A549 (cell line): Measurements from ENCODE around the gene KRT33A. TPM values are rescaled to one million over a fixed set of nuclear protein-coding genes. Genes with fewer than 3 reads are reported as not detected.

ENCODE experiments used
- ATAC-seq, 2 experiments: fragments of 200-7000 bp in 1 of 2; fragments of >200 bp in 1 of 2; cut with Nextera tagmentation in 1 of 2; cut with Tn5 transposase in 1 of 2; 3 replicates each; pipeline versions ENCODE4 v1.8.0 to v1.9.1; 2018 to 2020; ENCODE audit warnings: mild to moderate bottlenecking in 1 of 2, moderate library complexity in 1 of 2
- CTCF ChIA-PET: fragments of 300-600 bp; sonication (Branson Sonifier 250); formaldehyde crosslinking; extraction: SDS; loops from one replicate; lab custom pipeline; 2021; ENCODE audit warnings: antibody characterized with exemption, inconsistent platforms; lab: Yijun Ruan, JAX
- POLR2A ChIA-PET: fragments of 350-600 bp; formaldehyde crosslinking; extraction: SDS; loops from one replicate; lab custom pipeline; 2021; ENCODE audit warnings: antibody characterized with exemption, inconsistent platforms; lab: Yijun Ruan, JAX
- DNase-seq, 2 experiments: peaks; one replicate each; pipeline versions ENCODE4 v3.0.0 to v3.0.0-alpha.2; 2011 to 2016; ENCODE audit warnings: low read depth in 1 of 2, low spot score in 1 of 2
- FAIRE-seq: peaks from 2 replicates; lab custom pipeline; 2011; peaks lifted over from hg19 to GRCh38; lab: Jason Lieb, UNC
- H3K27ac ChIP-seq, 2 experiments: fragments of >200 bp; sonication (Bioruptor Twin); formaldehyde crosslinking; 3 replicates each; pipeline ENCODE4 v1.5.1; 2016 to 2017
- H3K4me1 ChIP-seq: fragments of >200 bp; sonication (Bioruptor Twin); formaldehyde crosslinking; 3 replicates; pipeline ENCODE4 v1.6.1; 2016
- H3K4me2 ChIP-seq: fragments of >200 bp; sonication (Bioruptor Twin); formaldehyde crosslinking; 3 replicates; pipeline ENCODE4 v1.6.1; 2016
- H3K4me3 ChIP-seq: fragments of >200 bp; sonication (Bioruptor Twin); formaldehyde crosslinking; 3 replicates; pipeline ENCODE4 v1.5.1; 2016
- H3K9me3 ChIP-seq: fragments of >200 bp; sonication (Bioruptor Twin); formaldehyde crosslinking; 3 replicates; pipeline ENCODE4 v1.6.1; 2016
- CBX2 ChIP-seq: fragments of 200-600 bp; sonication (generic); IDR thresholded peaks from 2 replicates; pipeline ENCODE4 v1.6.1; 2016; ENCODE audit warnings: low read depth, mild to moderate bottlenecking, borderline replicate concordance
- CBX8 ChIP-seq: fragments of 200-600 bp; sonication (generic); IDR thresholded peaks from 2 replicates; pipeline ENCODE4 v1.6.1; 2016
- CEBPB ChIP-seq, 2 experiments: fragments of >200 bp in 1 of 2; sonication (Bioruptor Twin) in 1 of 2; formaldehyde crosslinking in 1 of 2; IDR thresholded peaks; 2 replicates each; pipeline ENCODE4 v1.6.1; 2012 to 2016
- EHF ChIP-seq: fragments of 250-450 bp; sonication (Bioruptor Pico); IDR thresholded peaks from 2 replicates; pipeline ENCODE4 v1.5.0; 2020; ENCODE audit warnings: mild to moderate bottlenecking
- ESRRA ChIP-seq: fragments of 150-350 bp; IDR thresholded peaks from 2 replicates; pipeline ENCODE4 v1.6.1; 2014; ENCODE audit warnings: mild to moderate bottlenecking, low read length, borderline replicate concordance
- FOSB ChIP-seq: fragments of 250-450 bp; sonication (Bioruptor Pico); IDR thresholded peaks from 2 replicates; pipeline ENCODE4 v1.5.0; 2020; ENCODE audit warnings: mild to moderate bottlenecking, moderate library complexity
- HDAC2 ChIP-seq: fragments of 200-600 bp; sonication (generic); IDR thresholded peaks from 2 replicates; pipeline ENCODE4 v1.6.1; 2016
- HMGXB4 ChIP-seq: fragments of 250-450 bp; sonication (Bioruptor Pico); IDR thresholded peaks from 2 replicates; pipeline ENCODE4 v1.5.0; 2021; ENCODE audit warnings: mild to moderate bottlenecking, moderate library complexity, borderline replicate concordance
- JUNB ChIP-seq: fragments of >200 bp; sonication (Bioruptor Twin); formaldehyde crosslinking; IDR thresholded peaks from 2 replicates; pipeline ENCODE4 v1.6.1; 2016
- MAZ ChIP-seq: fragments of 150-350 bp; IDR thresholded peaks from 2 replicates; pipeline ENCODE4 v1.6.1; 2014; ENCODE audit warnings: antibody characterized with exemption, low read depth, low read length, borderline replicate concordance
- MYC ChIP-seq: IDR thresholded peaks from 2 replicates; pipeline ENCODE4 v1.6.1; 2012; ENCODE audit warnings: mild to moderate bottlenecking, inconsistent platforms, low read length, improper control_type of control experiment, borderline replicate concordance
- NFE2L2 ChIP-seq: fragments of 150-350 bp; conservative IDR thresholded peaks from 2 replicates; pipeline ENCODE4 v1.6.1; 2014; ENCODE audit warnings: low read length
- NPAS2 ChIP-seq: fragments of 250-450 bp; sonication (Bioruptor Pico); IDR thresholded peaks from 2 replicates; pipeline ENCODE4 v1.8.0; 2022; ENCODE audit warnings: mild to moderate bottlenecking, moderate library complexity, borderline replicate concordance
- RCOR1 ChIP-seq: fragments of 150-350 bp; IDR thresholded peaks from 2 replicates; pipeline ENCODE4 v1.6.1; 2014; ENCODE audit warnings: antibody characterized with exemption, low read length, low read depth
- RFX5 ChIP-seq: fragments of 450-650 bp; IDR thresholded peaks from 2 replicates; pipeline ENCODE4 v1.7.1; 2014; ENCODE audit warnings: antibody characterized with exemption, mild to moderate bottlenecking, moderate library complexity
- SMC3 ChIP-seq: fragments of >200 bp; sonication (Bioruptor Twin); formaldehyde crosslinking; IDR thresholded peaks from 3 replicates; pipeline ENCODE4 v1.6.1; 2018; ENCODE audit warnings: inconsistent platforms
- SREBF2 ChIP-seq: fragments of 450-650 bp; IDR thresholded peaks from 2 replicates; pipeline ENCODE4 v1.6.1; 2014; ENCODE audit warnings: mild to moderate bottlenecking, moderate library complexity
- ZNF302 ChIP-seq: fragments of 250-450 bp; sonication (Bioruptor Pico); IDR thresholded peaks from 2 replicates; pipeline ENCODE4 v1.9.0; 2021; ENCODE audit warnings: inconsistent platforms, mild to moderate bottlenecking, moderate library complexity
- WGBS: methylation state at CpG from one replicate; pipeline ENCODE4 v1.1.6; 2017; ENCODE audit errors: missing lambda C conversion rate; 5-methylcytosine and 5-hydroxymethylcytosine counted together
- polyA plus RNA-seq, 4 experiments: library from polyadenylated mRNA; depleted of rRNA in 3 of 4; stranded (reverse); fragments of >200 nt; fragmentation: RNase III in 1 of 4; extraction: RNeasy Plus Mini Kit Qiagen cat#74134 plus additional on column Dnase treatment in 1 of 4; gene quantifications; 2 replicates in 3 of 4; 3 replicates in 1 of 4; pipeline ENCODE4 v1.2.3, GENCODE V29; 2011 to 2017
- TF ChIP-seq, protein P1 (sequence below): fragments of 250-450 bp; sonication (Bioruptor Pico); IDR thresholded peaks from 2 replicates; pipeline ENCODE4 v1.5.0; 2020; ENCODE audit warnings: low read depth, mild to moderate bottlenecking, moderate library complexity

The KRT33A gene
- polyA plus RNA-seq, 2 of the 4 experiments (the other 2 are of a cell fraction): not detected

- Histone ChIP-seq H3K4me1 (no peaks in the 10 kb centered on the region), H3K9me3 (no peaks in the 10 kb centered on the region), H3K4me2 (no peak overlapping the region)
- TF ChIP-seq HDAC2: no peak
- no peak for TF ChIP-seq MAZ
- TF ChIP-seq CEBPB (IDR thresholded peaks at IDR 0.05): no peak
- no peak for TF ChIP-seq SMC3
- no peak for TF ChIP-seq RCOR1
- TF ChIP-seq MYC: no peak
- no peak for TF ChIP-seq NPAS2 (CRISPR knock-in tag)
- no peak for TF ChIP-seq ESRRA
- no peak for TF ChIP-seq CBX2
- TF ChIP-seq RFX5: no peak
- TF ChIP-seq, protein P1, sequence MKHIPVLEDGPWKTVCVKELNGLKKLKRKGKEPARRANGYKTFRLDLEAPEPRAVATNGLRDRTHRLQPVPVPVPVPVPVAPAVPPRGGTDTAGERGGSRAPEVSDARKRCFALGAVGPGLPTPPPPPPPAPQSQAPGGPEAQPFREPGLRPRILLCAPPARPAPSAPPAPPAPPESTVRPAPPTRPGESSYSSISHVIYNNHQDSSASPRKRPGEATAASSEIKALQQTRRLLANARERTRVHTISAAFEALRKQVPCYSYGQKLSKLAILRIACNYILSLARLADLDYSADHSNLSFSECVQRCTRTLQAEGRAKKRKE: no peak
- no peak for TF ChIP-seq JUNB
- no peak for TF ChIP-seq SREBF2
- TF ChIP-seq CBX8: no peak
- TF ChIP-seq, all 56 proteins: peak for 0
- 65% methylated on average over 5 of the region's 5 CpGs for WGBS
- ATAC-seq: no peak
- FAIRE-seq: no peak
- ChIA-PET POLR2A (no interaction called here), CTCF (interaction anchor here (0.7 to 1.2 kb wide), 3 partner anchors 155 to 255 kb away, joined by 3 to 4 read pairs (median 3); no protein-coding TSS in a partner anchor)
- Histone ChIP-seq H3K27ac (no peak overlapping the region), H3K4me3 (no peak overlapping the region)
- no peak for DNase-seq
Measured at GRCh38 chr17:41393294-41393693, 42.7 kb upstream of the KRT33A start.

- POLR2A ChIA-PET: no interaction called here
- Histone ChIP-seq H3K4me1 (no peaks in the 10 kb centered on the region), H3K4me3 (no peak overlapping the region), H3K4me2 (no peak overlapping the region), H3K27ac (no peak overlapping the region), H3K9me3 (0 out of 3 replicates have a peak, but pooled peaks cover 5% of the 10 kb centered on the region)
- FAIRE-seq (no peak), DNase-seq (no peak), ATAC-seq (no peak)
- CTCF ChIA-PET: interaction anchor here (1.4 to 1.6 kb wide), 3 partner anchors 18 to 535 kb away, joined by 3 to 4 read pairs (median 4); no protein-coding TSS in a partner anchor
- TF ChIP-seq NFE2L2 (no peak), CBX2 (no peak)
- 91% methylated on average over 1 of the region's 1 CpG for WGBS
Measured at GRCh38 chr17:41392278-41392677, 41.6 kb upstream of the KRT33A start.

GRCh38 chr17:41391535-41391934 is 40.9 kb upstream of the KRT33A start:
- no peaks in the 10 kb centered on the region for H3K4me1 ChIP-seq
- no peak overlapping the region for H3K4me2 ChIP-seq
- FAIRE-seq (no peak), DNase-seq (no peak), ATAC-seq (no peak)
- ChIA-PET CTCF (interaction anchor here (1.2 to 2.2 kb wide), 9 partner anchors 9 to 535 kb away, joined by 3 to 9 read pairs (median 4); partner anchors contain the start of gene KRT34), POLR2A (no interaction called here)
- H3K4me3 ChIP-seq: no peak overlapping the region
- H3K27ac ChIP-seq: no peak overlapping the region
- H3K9me3 ChIP-seq: peaks cover 13% of the 10 kb centered on the region
- 51% methylated on average over 2 of the region's 2 CpGs for WGBS
- TF ChIP-seq ZNF302 (no peak), EHF (no peak), HMGXB4 (CRISPR knock-in tag) (no peak), FOSB (CRISPR knock-in tag) (no peak)
